HG02759 (cell line): ENCODE data around the gene NR5A1.

Experiments used
- ATAC-seq: cut with Tn5 transposase; IDR thresholded peaks from one replicate; pipeline ENCODE4 v1.9.1; 2021; ENCODE audit warnings: mild to moderate bottlenecking, moderate library complexity; ENCODE audit not compliant: unreplicated experiment

The NR5A1 gene

GRCh38 chr9:124500028-124500795 is 7.0 kb downstream of the NR5A1 start:
- ATAC-seq = no peak

DNA sequence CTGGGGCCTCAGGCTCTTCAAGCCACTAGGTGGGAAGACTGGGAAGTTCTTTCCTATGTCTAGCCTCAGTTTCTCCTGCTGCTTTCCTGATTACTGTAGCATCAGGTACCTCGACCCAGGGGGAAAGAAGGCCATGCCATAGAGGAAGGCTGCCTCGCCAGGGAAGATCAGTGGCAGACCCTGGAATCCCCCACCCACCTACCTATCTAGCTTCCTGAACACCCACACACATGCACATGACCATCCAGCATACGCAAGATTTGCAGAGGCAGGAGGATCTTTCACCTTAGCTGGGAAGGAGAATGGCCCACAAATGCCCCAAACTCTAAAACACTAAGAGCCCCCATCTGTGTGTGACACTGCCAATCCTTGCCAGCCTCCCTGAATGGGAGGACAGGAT is 8.0 kb downstream of the NR5A1 start:
- ATAC-seq = no peak

- no peak for ATAC-seq
Measured at GRCh38 chr9:124498499-124499146, 8.6 kb downstream of the NR5A1 start.

- ATAC-seq = no peak
Measured at GRCh38 chr9:124498040-124498439, 9.2 kb downstream of the NR5A1 start.

GRCh38 chr9:124497441-124497840 is 9.8 kb downstream of the NR5A1 start:
- no peak for ATAC-seq

DNA sequence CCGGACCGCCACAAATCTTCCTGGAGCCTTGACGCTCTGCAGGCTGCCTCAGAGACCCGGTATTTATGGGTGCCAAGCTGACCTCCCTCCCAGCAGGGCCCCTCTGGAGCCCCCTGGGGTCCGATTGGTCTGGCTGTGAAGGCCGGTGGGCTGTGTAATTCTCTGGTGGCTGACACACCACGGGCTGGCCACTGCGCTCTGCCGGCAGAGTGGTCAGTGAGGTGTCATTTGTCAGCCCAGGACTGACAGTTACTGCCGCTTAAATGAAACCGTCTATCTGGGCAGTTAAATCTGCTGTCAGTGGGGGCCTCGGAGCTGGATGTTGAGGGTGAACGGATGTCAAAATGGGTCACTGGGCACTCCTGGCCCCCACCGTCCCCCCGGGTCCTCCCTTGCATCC is 10.7 kb downstream of the NR5A1 start:
- ATAC-seq = no peak

- no peak for ATAC-seq
Measured at GRCh38 chr9:124496075-124496449, 11.1 kb downstream of the NR5A1 start.

- no peak for ATAC-seq
Measured at GRCh38 chr9:124495126-124496074, 11.8 kb downstream of the NR5A1 start.

- peak; percentile 52 for ATAC-seq
Measured at GRCh38 chr9:124493794-124494479, 13.3 kb downstream of the NR5A1 start.

DNA sequence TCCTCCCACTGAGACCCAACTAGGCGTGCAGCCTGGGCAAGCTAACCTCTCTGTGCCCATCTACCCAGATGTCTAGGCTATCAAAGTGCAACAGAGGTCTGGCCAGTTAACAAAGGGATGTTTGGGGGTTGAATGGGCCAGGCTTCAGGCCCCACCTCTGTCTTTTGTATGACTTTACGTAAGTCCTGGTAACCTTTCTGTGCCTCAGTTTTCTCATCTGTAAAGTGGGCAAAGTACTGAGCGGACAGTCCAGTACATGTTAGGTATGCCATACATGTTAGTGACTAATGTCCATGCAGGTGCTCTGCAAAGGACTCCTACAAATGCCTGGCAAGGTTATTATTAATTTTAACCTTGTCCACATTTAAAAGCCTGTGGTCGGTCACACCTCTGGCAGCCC is 14.0 kb downstream of the NR5A1 start:
- no peak for ATAC-seq

DNA sequence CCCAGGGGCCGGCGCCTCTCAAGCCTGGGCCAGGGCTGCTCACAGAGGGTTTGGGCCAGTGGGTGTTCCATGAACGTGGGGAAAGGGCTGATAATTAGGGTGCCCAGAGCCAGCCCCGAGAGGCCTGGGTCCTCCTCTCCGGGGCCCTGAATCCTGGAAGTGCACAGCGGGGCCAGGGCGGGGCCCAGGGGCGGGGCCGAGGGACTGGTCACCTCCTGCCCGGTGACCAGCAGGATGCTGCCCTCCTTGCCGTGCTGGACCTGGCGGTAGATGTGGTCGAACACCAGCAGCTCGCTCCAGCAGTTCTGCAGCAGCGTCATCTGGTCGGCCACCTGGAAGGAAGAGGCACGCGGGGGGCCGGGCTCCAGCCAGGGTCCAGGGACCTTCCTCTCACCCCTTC is 14.4 kb downstream of the NR5A1 start:
- no peak for ATAC-seq

GRCh38 chr9:124491049-124491975 is 15.9 kb downstream of the NR5A1 start:
- ATAC-seq = no peak

GRCh38 chr9:124490004-124490403 is 17.2 kb downstream of the NR5A1 start:
- no peak for ATAC-seq

DNA sequence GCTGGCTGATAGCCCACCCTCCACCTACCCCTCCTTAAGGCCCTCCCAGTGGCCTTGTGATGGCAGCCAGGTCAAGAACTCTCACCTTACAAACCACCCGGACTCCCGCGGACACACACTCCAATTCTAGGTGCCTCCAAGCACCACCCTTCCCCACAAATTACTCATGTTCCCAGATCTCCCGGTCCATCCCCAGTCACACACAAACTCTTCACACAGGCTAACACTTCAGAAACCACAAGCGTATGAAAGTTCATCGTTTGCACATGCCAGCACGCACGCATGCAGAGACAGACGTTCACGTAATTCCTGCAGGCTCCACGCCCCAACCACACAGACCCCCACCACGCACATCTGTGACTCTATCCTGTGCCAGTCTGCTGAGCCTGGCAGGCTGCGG is 18.0 kb downstream of the NR5A1 start:
- no peak for ATAC-seq

- no peak for ATAC-seq
Measured at GRCh38 chr9:124488641-124489210, 18.5 kb downstream of the NR5A1 start.

GRCh38 chr9:124487260-124488182 is 19.7 kb downstream of the NR5A1 start:
- ATAC-seq = no peak

- ATAC-seq = no peak
Measured at GRCh38 chr9:124486778-124487259, 20.4 kb downstream of the NR5A1 start.

DNA sequence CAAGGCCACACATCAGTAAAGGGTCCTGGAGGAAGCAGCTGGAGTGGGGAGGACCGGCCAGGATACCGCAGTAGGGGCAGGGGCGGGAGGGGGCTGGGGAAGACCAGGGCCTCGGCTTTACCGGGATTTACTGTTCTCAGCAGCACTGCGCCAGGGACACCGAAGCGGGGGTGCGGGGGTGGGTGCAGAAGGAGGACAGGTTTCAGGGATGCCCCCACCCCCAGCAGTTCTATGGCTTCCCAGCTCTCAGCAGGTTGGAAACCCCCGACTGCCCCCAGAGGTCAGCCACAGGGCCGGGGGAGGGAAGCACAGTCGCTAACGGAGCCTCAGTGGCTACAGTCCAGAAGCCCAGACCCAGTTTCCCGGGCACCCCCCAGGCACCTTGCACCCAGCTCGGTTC is 21.3 kb downstream of the NR5A1 start:
- ATAC-seq = no peak
